Stimulated activated CD4-positive, alpha-beta T cell treated with anti-CD3 and anti-CD28 coated beads, TNF-alpha, amount 100 ng/mL, for 48 hours (primary cell): ENCODE data around the gene IL18BP.

ENCODE experiments used
- DNase-seq, 3 donors: peaks; one replicate each; pipeline ENCODE4 v3.0.0-alpha.2; 2020; ENCODE audit warnings: low read depth in 3 of 3

The IL18BP gene

GRCh38 chr11:71996946-71997345, 1.8 kb upstream of the IL18BP start:
- DNase-seq: no peak

GRCh38 chr11:71997594-71997993, 1.1 kb upstream of the IL18BP start:
- no peak for DNase-seq

DNA sequence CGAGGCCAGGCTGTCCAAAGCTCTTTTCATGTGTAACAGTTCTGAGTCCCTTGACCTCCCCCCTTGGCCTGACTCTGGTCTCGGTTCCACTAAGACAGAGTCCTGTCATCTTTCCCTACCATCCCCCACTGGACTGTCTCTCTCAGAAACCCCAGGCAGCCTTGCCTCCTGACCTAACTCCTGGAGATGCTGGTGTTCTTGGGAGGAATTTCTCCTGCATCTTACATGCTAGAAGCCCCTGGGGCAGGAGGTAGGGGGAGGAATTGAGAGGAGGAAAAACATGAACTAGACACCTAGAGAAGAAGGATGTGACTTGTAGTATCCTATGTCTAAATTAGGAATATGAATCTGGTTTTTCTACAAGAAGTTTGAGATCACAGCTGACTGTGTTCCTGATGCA, 648 bp upstream of the IL18BP start:
- no peak for DNase-seq

DNA sequence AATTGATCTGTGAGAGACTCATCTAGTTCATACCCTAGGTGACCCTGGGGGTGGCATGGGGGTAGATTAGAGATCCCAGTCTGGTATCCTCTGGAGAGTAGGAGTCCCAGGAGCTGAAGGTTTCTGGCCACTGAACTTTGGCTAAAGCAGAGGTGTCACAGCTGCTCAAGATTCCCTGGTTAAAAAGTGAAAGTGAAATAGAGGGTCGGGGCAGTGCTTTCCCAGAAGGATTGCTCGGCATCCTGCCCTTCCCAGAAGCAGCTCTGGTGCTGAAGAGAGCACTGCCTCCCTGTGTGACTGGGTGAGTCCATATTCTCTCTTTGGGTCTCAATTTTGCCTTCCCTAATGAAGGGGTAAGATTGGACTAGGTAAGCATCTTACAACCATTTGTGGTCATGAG, 653 bp downstream of the IL18BP start:
- no peak for DNase-seq

GRCh38 chr11:71999798-72000197, 1.1 kb downstream of the IL18BP start:
- no peak for DNase-seq

DNA sequence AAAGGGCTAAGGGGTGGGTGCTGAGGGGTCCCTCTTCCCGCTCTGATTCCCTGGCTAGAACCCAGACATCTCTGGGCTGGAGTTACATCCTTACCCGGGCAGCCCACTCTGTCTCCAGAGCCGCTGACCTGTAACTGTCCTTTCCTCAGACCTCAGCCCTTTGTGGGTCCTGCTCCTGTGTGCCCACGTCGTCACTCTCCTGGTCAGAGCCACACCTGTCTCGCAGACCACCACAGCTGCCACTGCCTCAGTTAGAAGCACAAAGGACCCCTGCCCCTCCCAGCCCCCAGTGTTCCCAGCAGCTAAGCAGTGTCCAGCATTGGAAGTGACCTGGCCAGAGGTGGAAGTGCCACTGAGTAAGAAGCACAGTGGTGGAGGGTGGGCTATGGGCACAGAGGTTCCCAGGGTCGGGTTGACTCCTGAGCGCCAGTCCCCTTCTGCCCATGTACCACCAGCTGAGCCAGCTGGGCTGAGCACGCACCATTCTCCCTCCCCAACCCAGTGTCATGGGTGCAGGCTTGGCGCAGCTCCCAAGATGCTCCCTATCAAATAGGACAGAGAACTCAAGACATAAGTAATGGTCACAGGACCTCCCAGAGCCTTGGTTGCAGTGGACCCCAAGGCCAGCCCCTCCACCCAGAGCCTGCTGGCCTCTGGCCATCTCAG, 1.6 kb downstream of the IL18BP start:
- DNase-seq: no peak

- DNase-seq: no peak
These were observed 2.6 kb downstream of the IL18BP start for GRCh38 chr11:72001285-72001684.

GRCh38 chr11:72001834-72002591, 3.3 kb downstream of the IL18BP start:
- no peak for DNase-seq

DNA sequence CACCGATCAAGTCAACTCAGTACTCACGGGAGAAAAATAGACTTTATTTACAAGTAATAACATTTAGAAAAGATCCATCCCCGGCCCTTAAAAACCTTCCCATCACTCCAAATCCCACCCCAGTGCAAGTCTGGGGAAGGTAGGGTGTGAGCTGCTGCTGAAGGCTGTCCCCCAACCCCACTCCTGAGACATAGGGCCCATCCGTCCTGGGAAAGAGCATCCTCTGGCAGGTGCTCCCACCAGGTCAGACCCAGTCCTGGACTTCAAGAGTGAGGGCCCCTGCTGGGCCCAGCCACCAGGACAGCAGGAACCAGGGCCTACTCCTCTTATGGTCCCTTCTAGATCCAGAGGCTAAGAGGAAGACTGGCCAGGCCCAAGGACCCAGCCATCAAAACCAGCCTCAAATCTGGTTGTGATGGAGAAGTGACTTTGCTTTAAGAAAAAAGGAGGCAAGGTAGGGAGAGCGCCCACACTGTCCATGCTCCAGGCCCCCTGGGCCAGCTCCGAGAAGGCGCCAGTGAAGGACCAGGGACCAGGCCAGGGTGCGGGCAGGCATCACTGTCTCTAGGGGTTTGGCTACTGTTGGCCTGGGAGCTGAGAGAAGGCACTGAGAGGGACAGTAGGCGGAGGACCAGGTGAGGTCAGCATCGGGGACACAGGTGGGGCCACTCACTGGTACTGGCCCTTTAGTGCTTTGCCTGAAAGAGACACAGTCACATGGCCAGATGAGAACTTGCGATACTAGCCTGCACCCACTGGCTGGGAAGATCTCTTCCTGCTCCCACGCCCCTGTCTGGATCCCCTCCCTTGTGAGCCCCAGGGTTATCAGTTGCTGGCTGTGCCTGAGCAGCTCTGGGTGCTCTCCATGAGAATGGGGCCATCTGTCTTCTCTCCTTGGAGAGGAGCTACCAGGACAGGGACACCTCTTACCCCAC, 4.4 kb downstream of the IL18BP start:
- no peak for DNase-seq

GRCh38 chr11:72003776-72004171, 5.1 kb downstream of the IL18BP start:
- DNase-seq: no peak

DNA sequence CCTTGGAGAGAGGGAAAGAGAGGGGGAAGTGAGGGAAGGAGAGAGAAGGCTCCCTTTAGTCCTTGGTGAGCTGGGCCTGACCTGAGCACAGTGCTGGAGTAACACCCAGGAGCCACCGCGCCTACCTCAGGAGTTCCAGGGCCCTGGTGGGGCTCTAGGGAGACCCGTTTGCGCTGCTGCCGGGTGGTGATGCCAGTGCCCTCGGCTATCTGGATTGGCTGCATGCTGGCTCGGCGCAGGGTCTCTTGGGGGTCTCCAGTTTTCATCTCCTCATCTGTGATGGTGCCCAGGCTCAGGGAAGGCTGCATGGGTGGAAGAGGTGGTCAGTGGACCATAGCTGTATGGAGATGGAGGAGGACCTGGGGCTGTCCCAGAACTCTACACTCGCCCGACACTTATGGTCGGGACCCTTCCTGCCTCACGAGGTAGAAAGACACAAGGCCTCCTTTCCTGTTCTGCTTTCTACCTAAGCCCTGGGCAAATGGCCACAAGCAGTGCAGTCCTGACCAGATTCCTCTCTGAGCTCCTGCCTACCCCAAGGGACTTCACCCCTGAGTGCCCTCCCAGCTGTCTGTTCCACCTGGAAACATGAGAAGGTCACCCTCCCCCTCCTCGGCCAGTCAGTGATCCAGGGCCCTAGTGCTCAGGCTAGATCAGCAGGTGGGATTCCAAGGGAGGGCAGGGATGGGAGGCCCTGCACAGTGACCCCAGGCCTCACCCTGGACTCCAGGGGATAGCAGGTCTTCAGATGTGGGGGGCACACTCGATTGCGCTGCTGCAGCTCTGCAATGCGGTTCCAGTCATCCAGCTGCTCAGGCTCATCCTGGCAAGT, 6.0 kb downstream of the IL18BP start:
- DNase-seq: no peak

DNA sequence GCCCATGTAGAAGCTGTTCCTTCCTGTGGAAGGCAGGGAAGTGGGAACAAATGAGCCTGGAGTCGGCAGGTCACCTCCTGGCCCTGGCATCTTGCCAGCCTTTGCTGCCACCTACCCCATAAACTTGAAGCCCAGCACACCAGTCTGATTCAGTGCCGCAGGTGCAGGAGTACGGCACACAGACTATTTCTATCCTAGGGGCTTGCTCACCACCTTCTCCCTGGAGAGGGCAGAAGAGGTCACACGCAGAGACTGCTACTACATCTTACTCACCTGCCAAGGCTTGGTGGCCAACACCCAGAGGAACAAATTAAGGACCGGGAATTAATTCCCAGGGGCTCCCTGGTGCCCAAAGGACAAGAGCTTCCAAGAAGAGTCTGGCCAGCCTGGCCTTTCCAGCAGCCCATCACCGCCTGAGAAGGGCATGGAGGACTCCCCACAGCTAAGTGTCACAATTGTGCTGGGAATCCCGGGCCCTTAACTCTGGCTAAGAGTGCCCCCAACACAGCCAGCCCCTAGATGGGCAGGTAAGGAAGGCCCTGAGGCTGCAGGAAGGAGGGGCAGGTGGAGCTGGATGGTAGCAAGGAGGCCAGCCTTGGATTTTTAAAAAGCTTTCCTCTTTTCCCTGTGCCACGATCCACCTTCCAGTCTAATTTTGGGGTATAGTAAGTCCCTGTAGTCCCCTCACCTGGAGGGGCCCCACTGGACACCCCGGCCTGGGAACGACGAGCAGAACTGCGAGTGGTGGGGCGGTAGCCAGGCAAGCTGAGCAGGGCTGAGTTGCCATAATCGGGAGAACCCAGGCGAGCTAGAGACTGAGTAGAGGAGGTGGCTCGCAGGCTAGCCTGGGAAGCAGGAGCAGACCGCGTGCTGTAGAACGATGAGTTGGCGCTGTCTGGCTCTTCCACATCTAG, 6.9 kb downstream of the IL18BP start:
- DNase-seq: no peak

DNA sequence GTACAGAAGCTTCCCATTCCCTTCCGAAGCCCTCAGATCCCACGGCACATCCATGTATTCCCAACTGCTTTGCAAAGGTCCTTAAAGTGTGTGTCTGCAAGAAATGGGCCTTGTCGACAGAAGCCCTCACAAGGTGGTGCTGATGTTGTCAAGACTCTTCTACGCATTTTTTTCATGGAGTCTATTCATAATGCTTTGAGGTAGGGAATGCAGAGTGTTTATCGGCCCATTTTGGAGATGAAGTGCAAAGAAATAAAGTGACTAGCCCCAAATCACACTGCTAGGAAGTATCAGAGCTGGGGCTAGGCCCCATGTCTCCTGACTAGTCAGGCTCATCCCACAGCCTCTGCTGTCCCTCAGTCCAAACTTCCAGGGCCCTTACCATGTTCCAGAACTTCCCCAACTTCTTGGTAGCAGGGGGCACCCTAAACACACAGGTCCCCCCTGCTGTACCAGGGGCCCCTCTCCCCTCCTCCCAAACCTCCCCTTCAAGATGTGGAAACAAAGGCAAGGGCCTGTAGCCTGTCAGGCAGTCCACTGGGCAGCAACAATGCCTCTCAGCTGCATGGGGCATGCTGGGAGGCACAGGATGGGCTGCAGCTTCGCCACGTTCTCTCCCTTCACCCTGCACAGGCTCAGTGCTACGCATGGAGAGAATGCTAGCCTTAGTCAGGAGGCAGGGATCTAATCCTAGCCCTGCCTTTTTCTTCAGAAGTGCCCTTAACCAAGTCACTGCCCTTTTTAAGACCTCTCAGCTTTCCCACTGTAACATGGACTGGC, 7.8 kb downstream of the IL18BP start:
- no peak for DNase-seq

DNA sequence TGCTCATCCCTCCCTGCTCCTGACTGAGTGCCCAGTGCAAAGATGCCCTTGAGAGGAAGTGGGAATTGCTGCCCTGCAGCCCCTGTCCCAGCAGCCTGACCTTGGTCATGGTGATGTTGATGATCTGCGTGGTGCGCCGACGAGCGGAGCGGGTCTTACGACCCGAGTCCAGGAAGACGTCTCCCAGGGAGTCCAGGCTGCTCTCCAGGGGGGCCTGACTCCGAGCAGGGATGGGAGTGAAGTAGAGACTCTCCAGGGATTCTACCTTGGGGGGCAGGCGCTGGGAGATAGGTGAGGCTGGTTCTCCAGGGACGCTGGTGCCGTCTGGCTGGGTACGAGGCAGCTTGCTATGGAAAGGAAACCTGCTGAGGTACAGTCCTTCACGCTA, 8.4 kb downstream of the IL18BP start:
- no peak for DNase-seq

DNA sequence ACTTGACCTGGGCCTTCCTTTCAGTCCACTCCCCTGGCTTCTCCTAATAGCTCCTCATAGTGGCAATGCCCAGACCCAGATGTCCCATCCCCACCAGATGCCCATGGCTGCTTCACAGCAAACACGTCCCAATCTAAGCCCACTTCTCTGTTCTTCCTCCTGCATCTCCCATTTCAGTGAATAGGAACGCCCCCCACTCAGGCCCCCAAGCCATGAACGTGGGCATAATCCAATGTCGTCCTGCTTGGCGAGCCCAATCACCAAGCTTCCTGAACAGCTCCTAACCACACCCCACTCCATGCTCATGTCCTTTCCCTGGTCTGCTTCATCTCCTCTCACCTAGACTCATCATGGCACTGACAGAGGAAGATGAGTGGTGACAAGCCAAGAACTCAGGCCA, 8.9 kb downstream of the IL18BP start:
- DNase-seq: no peak

GRCh38 chr11:72008728-72009127, 10.0 kb downstream of the IL18BP start:
- no peak for DNase-seq

- DNase-seq: no peak
These were observed 10.4 kb downstream of the IL18BP start for GRCh38 chr11:72009156-72009555.

- no peak for DNase-seq
These were observed 12.0 kb downstream of the IL18BP start for GRCh38 chr11:72010529-72011233.

DNA sequence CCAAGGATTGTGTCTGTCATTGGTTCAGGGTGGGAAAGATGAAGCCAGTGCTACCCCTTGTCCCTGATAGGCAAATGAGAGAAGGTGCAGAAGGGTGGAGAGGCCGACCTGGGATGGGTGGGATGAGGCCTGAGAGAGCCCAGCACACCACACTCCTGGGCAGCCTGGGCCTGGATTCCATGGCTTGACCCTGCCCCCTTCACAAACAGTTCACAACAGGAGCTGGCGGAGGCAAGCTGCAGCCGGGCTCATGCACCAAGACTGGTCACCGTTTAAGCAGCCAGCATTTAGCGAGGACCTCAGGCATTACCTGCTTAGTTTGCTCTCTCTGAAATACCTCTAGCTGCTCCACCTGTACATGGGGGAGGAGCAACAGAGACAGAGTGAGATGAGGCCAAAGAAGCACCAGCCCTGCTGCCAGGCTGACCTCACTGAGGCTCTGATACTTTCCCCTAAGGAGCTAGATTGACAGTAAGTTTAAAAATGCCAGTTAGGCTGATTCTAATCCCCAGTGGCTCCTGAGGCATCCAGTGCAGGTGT, 13.5 kb downstream of the IL18BP start:
- DNase-seq: no peak
